Psoas muscle (tissue), 8 donors: ENCODE measurements around the gene MAN2B1. TPM values are rescaled to one million over a fixed set of nuclear protein-coding genes. Genes with fewer than 3 reads are reported as not detected.

Experiments
- ATAC-seq, 4 donors: fragments of 200-7000 bp; cut with Tn5 transposase; one replicate each; pipeline ENCODE4 v1.9.1; 2020; ENCODE audit warnings: moderate library complexity in 3 of 4, mild to moderate bottlenecking in 2 of 4
- DNase-seq, 2 donors: peaks; one replicate each; pipeline ENCODE4 v3.0.0-alpha.2; 2020
- H3K27ac ChIP-seq: fragments of 200-600 bp; one replicate; pipeline ENCODE4 v1.8.0; 2022
- H3K27me3 ChIP-seq, 3 donors: fragments of 200-600 bp in 1 of 3; one replicate each; pipeline versions ENCODE4 v1.6.1 to v1.8.0; 2013 to 2022; ENCODE audit warnings: low read length in 2 of 3, mild to moderate bottlenecking in 2 of 3, moderate library complexity in 1 of 3; ENCODE audit not compliant: insufficient read depth in 3 of 3
- H3K36me3 ChIP-seq, 2 donors: fragments of 200-600 bp in 1 of 2; one replicate each; pipeline versions ENCODE4 v1.6.1 to v1.8.0; 2013 to 2022; ENCODE audit warnings: low read depth in 1 of 2, mild to moderate bottlenecking in 1 of 2, moderate library complexity in 1 of 2; ENCODE audit not compliant: insufficient read depth in 1 of 2
- H3K4me1 ChIP-seq: fragments of 200-600 bp; one replicate; pipeline ENCODE4 v1.8.0; 2022
- H3K4me3 ChIP-seq: fragments of 200-600 bp; one replicate; pipeline ENCODE4 v1.8.0; 2022; ENCODE audit warnings: mild to moderate bottlenecking
- H3K9me3 ChIP-seq: fragments of 200-600 bp; one replicate; pipeline ENCODE4 v1.8.0; 2022
- CTCF ChIP-seq: fragments of 200-600 bp; IDR thresholded peaks from one replicate; pipeline ENCODE4 v1.8.0; 2022; ENCODE audit warnings: antibody characterized with exemption
- WGBS, 3 donors: extraction: QIAGEN DNeasy Blood & Tissue Kit; methylation state at CpG; one replicate each; pipeline versions ENCODE4 v1.1.6 to v1.1.7; 2013; 5-methylcytosine and 5-hydroxymethylcytosine counted together
- intact Hi-C, 2 donors: fragments of 100-400 bp; cut with DNase I; formaldehyde crosslinking; loops; one replicate each; pipeline versions ENCODE4 v1.11.0 to v1.14.2; 2022
- polyA plus RNA-seq, 3 donors: library from polyadenylated mRNA; stranded (reverse); fragments of 200-250 nt; gene quantifications; one replicate each; pipeline ENCODE4 v1.2.3, GENCODE V29; 2013
- total RNA-seq, 4 donors: library from RNA; stranded (reverse); fragmentation: NEBNext Ultra II Directional in 2 of 4; extraction: Animal tissue kit (Norgen Biotek cat#: 25700) in 2 of 4; gene quantifications; one replicate each; pipeline versions ENCODE4 v1.2.1 to v1.2.4, GENCODE V29; 2021 to 2023
- donor health status: healthy with polysubstance abuse.
- donor health status: DM: no; HTN: no; CAD: no; lungs with moderate emphysema.
- donor health status: Bipolar disorder and iron deficiency.
- donor health status: healthy.
- donor health status: DM: yes; HTN: yes; CAD: no.
- donor health status: DM: no; HTN: no; CAD: no.
- donor health status: DM: no; HTN: no; CAD: no.
- donor health status: DM: yes; HTN: yes; CAD: no.

MAN2B1 gene
- total and polyA plus RNA-seq, 7 donors, result 9.6 to 20.5 (median 16.0) TPM

- TF ChIP-seq CTCF, result no peak
- H3K36me3 ChIP-seq, result peaks cover 0 to 58% of the 10 kb centered on the region in 2 donors
- H3K27ac ChIP-seq, result peak within 1 kb of the TSS; percentile 100
- H3K27me3 ChIP-seq, result no peaks in the 10 kb centered on the region
- peaks cover 37% of the 10 kb centered on the region for H3K4me1 ChIP-seq
- intact Hi-C loops, result loop anchor here in 1 of 2 donors (1.0 kb wide), 1 partner anchor 59 kb away; the partner anchor contains the start of gene ZNF564
- WGBS, 3 donors, result 0 to 1% (median 0%) methylated on average over 58 to 61 of the region's 61 CpGs
- peak; percentile 98 to 100 (median 99) for ATAC-seq
- DNase-seq, result peak; percentile 97 to 99
- peak within 1 kb of the TSS; percentile 100 for H3K4me3 ChIP-seq
- no peaks in the 10 kb centered on the region for H3K9me3 ChIP-seq
Observed at GRCh38 chr19:12610540-12611360, 55.8 kb downstream of the MAN2B1 start, which contains the start of the genes ZNF490 and ZNF791. TSS of gene ZNF490 (minus strand) at chr19:12610813. CDS start at chr19:12610680, 133 bp downstream. TSS of gene ZNF791 (plus strand) at chr19:12610920. CDS start at chr19:12611080, 160 bp downstream.

GRCh38 chr19:12607631-12608030 lies 58.9 kb downstream of the MAN2B1 start:
- TF ChIP-seq CTCF, result no peak
- Histone ChIP-seq H3K36me3 (peaks cover 0 to 63% of the 10 kb centered on the region in 2 donors), H3K4me3 (no peak overlapping the region), H3K9me3 (no peaks in the 10 kb centered on the region), H3K4me1 (peaks cover 22% of the 10 kb centered on the region), H3K27ac (no peak overlapping the region), H3K27me3 (no peaks in the 10 kb centered on the region)
- ATAC-seq, result no peak
- intact Hi-C loops, result no loop called here
- WGBS, 3 donors, result 94 to 96% (median 94%) methylated on average over 3 of the region's 3 CpGs
- no peak for DNase-seq

GRCh38 chr19:12606796-12607195 lies 59.7 kb downstream of the MAN2B1 start:
- Histone ChIP-seq H3K4me1 (peaks cover 13% of the 10 kb centered on the region), H3K9me3 (no peaks in the 10 kb centered on the region), H3K4me3 (no peak overlapping the region), H3K36me3 (peaks cover 0 to 61% of the 10 kb centered on the region in 2 donors), H3K27ac (no peak overlapping the region), H3K27me3 (no peaks in the 10 kb centered on the region)
- intact Hi-C loops, result no loop called here
- WGBS, 3 donors, result 87 to 94% (median 93%) methylated on average over 1 of the region's 1 CpG
- ATAC-seq, result no peak
- no peak for TF ChIP-seq CTCF
- no peak for DNase-seq

GRCh38 chr19:12603714-12604113 lies 62.8 kb downstream of the MAN2B1 start:
- no peaks in the 10 kb centered on the region for H3K4me1 ChIP-seq
- no peak overlapping the region for H3K27ac ChIP-seq
- H3K27me3 ChIP-seq, result no peaks in the 10 kb centered on the region
- ATAC-seq (no peak), DNase-seq (no peak)
- no peak for TF ChIP-seq CTCF
- 85 to 95% (median 85%) methylated on average over 1 of the region's 1 CpG for WGBS, 3 donors
- no peaks in the 10 kb centered on the region for H3K9me3 ChIP-seq
- H3K36me3 ChIP-seq, result peaks cover 0 to 69% of the 10 kb centered on the region in 2 donors
- intact Hi-C loops, result no loop called here
- H3K4me3 ChIP-seq, result no peak overlapping the region
